ENCODE data around the gene RHOH.
A peak's percentile ranks its signal among the peaks of the same experiment; 100 is the strongest.

The RHOH gene

GRCh38 chr4:40206426-40206825 is 9.6 kb downstream of the RHOH start:
- Histone ChIP-seq H3K27me3 (ENCODE audit: insufficient read depth, low read length) (no peaks in the 10 kb centered on the region), H3K4me1 (ENCODE audit: control insufficient read depth, insufficient read depth, low read length, unreplicated experiment) (no peaks in the 10 kb centered on the region), H3K79me2 (ENCODE audit: control insufficient read depth, insufficient read depth, low read length, unreplicated experiment) (no peaks in the 10 kb centered on the region), H2AFZ (ENCODE audit: low read length, unreplicated experiment) (no peak overlapping the region), H3K27ac (ENCODE audit: low read depth, low read length) (no peak overlapping the region), H3K36me3 (ENCODE audit: insufficient read depth, low read length) (no peaks in the 10 kb centered on the region), H3K4me3 (ENCODE audit: low read depth, low read length) (no peak overlapping the region)

- H3K36me3 ChIP-seq (ENCODE audit: insufficient read depth, low read length), result no peaks in the 10 kb centered on the region
- H2AFZ ChIP-seq (ENCODE audit: low read length, unreplicated experiment), result no peak overlapping the region
- H3K4me3 ChIP-seq (ENCODE audit: low read depth, low read length), result no peak overlapping the region
- H3K4me1 ChIP-seq (ENCODE audit: control insufficient read depth, insufficient read depth, low read length, unreplicated experiment), result peaks cover 10% of the 10 kb centered on the region
- H3K27ac ChIP-seq (ENCODE audit: low read depth, low read length), result no peak overlapping the region
- no peaks in the 10 kb centered on the region for H3K79me2 ChIP-seq (ENCODE audit: control insufficient read depth, insufficient read depth, low read length, unreplicated experiment)
- H3K27me3 ChIP-seq (ENCODE audit: insufficient read depth, low read length), result no peaks in the 10 kb centered on the region
Observed at GRCh38 chr4:40209401-40209800, 12.6 kb downstream of the RHOH start.

DNA sequence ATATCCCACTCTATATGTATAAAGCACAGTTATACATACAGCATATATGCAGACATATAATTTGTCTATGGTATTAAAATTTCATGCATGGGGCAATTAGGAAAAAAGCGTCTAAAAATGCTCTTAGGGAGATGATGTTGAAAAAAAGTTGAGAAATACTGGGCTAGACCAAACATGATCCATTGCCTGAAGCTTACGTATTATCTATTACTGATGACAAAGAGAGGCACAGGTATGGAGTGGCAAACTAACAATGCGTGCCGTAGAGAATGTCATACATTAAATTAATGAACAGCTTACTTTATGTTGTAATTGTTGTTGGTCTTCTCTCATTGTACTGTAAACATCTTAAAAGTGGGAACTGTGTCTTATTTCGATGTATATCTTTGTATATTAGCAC is 13.9 kb downstream of the RHOH start:
- H3K4me3 ChIP-seq (ENCODE audit: low read depth, low read length), result no peak overlapping the region
- H2AFZ ChIP-seq (ENCODE audit: low read length, unreplicated experiment), result no peak overlapping the region
- H3K4me1 ChIP-seq (ENCODE audit: control insufficient read depth, insufficient read depth, low read length, unreplicated experiment), result peaks cover 10% of the 10 kb centered on the region
- no peaks in the 10 kb centered on the region for H3K27me3 ChIP-seq (ENCODE audit: insufficient read depth, low read length)
- H3K27ac ChIP-seq (ENCODE audit: low read depth, low read length), result no peak overlapping the region
- H3K36me3 ChIP-seq (ENCODE audit: insufficient read depth, low read length), result no peaks in the 10 kb centered on the region
- no peaks in the 10 kb centered on the region for H3K79me2 ChIP-seq (ENCODE audit: control insufficient read depth, insufficient read depth, low read length, unreplicated experiment)

- Histone ChIP-seq H3K4me3 (ENCODE audit: low read depth, low read length) (no peak overlapping the region), H3K27me3 (ENCODE audit: insufficient read depth, low read length) (no peaks in the 10 kb centered on the region), H3K79me2 (ENCODE audit: control insufficient read depth, insufficient read depth, low read length, unreplicated experiment) (no peaks in the 10 kb centered on the region), H2AFZ (ENCODE audit: low read length, unreplicated experiment) (no peak overlapping the region), H3K27ac (ENCODE audit: low read depth, low read length) (no peak overlapping the region), H3K4me1 (ENCODE audit: control insufficient read depth, insufficient read depth, low read length, unreplicated experiment) (peaks cover 10% of the 10 kb centered on the region), H3K36me3 (ENCODE audit: insufficient read depth, low read length) (no peaks in the 10 kb centered on the region)
Observed at GRCh38 chr4:40211224-40212185, 14.7 kb downstream of the RHOH start.

- Histone ChIP-seq H3K4me1 (ENCODE audit: control insufficient read depth, insufficient read depth, low read length, unreplicated experiment) (peaks cover 10% of the 10 kb centered on the region), H3K27ac (ENCODE audit: low read depth, low read length) (no peak overlapping the region), H3K4me3 (ENCODE audit: low read depth, low read length) (no peak overlapping the region), H3K79me2 (ENCODE audit: control insufficient read depth, insufficient read depth, low read length, unreplicated experiment) (no peaks in the 10 kb centered on the region), H3K27me3 (ENCODE audit: insufficient read depth, low read length) (no peaks in the 10 kb centered on the region), H2AFZ (ENCODE audit: low read length, unreplicated experiment) (peak overlapping the region; percentile 84), H3K36me3 (ENCODE audit: insufficient read depth, low read length) (no peaks in the 10 kb centered on the region)
Observed at GRCh38 chr4:40212674-40213527, 16.1 kb downstream of the RHOH start.

- Histone ChIP-seq H3K36me3 (ENCODE audit: insufficient read depth, low read length) (no peaks in the 10 kb centered on the region), H3K27me3 (ENCODE audit: insufficient read depth, low read length) (no peaks in the 10 kb centered on the region), H2AFZ (ENCODE audit: low read length, unreplicated experiment) (no peak overlapping the region), H3K4me3 (ENCODE audit: low read depth, low read length) (no peak overlapping the region), H3K4me1 (ENCODE audit: control insufficient read depth, insufficient read depth, low read length, unreplicated experiment) (peaks cover 10% of the 10 kb centered on the region), H3K27ac (ENCODE audit: low read depth, low read length) (no peak overlapping the region), H3K79me2 (ENCODE audit: control insufficient read depth, insufficient read depth, low read length, unreplicated experiment) (no peaks in the 10 kb centered on the region)
Observed at GRCh38 chr4:40214038-40214437, 17.2 kb downstream of the RHOH start.

- H3K27me3 ChIP-seq (ENCODE audit: insufficient read depth, low read length), result no peaks in the 10 kb centered on the region
- H2AFZ ChIP-seq (ENCODE audit: low read length, unreplicated experiment), result no peak overlapping the region
- peaks cover 10% of the 10 kb centered on the region for H3K4me1 ChIP-seq (ENCODE audit: control insufficient read depth, insufficient read depth, low read length, unreplicated experiment)
- no peaks in the 10 kb centered on the region for H3K79me2 ChIP-seq (ENCODE audit: control insufficient read depth, insufficient read depth, low read length, unreplicated experiment)
- H3K4me3 ChIP-seq (ENCODE audit: low read depth, low read length), result no peak overlapping the region
- H3K27ac ChIP-seq (ENCODE audit: low read depth, low read length), result no peak overlapping the region
- H3K36me3 ChIP-seq (ENCODE audit: insufficient read depth, low read length), result no peaks in the 10 kb centered on the region
Observed at GRCh38 chr4:40214661-40215418, 18.0 kb downstream of the RHOH start.

DNA sequence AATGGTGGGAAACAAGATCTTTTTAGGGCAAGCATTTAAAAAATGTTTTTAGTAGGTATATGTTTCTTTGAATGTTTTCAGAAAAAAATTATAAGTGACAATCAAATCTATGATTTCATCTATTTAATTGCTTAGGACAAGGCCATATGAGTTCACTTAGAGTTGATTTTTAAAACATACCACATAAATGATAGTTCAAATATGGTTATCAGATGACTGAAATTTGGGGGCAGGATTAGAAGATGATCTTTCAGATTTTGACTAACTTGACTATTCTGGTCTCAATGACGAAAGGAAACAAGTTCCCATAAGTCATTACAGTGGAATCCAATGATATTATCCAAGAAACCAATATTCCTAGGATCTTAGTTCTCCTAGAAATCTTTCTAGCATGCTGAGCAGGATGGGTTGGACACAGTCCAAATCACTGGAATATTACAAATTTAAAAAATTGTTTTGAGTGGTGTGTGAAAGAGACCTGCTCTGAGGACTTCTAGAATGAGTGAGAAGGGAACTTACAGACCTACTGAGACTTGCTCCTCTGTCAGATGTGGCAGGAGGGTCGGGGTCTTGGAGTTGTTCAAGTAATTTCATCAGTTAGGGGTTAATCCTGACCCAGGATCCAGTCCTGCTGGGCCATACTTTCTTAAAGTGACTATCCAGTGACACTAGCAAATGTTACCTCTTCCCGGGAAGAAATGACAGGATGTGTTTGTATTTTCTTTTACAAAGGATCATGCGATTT is 20.0 kb downstream of the RHOH start:
- H3K4me3 ChIP-seq (ENCODE audit: low read depth, low read length), result no peak overlapping the region
- no peaks in the 10 kb centered on the region for H3K79me2 ChIP-seq (ENCODE audit: control insufficient read depth, insufficient read depth, low read length, unreplicated experiment)
- no peaks in the 10 kb centered on the region for H3K36me3 ChIP-seq (ENCODE audit: insufficient read depth, low read length)
- H3K27me3 ChIP-seq (ENCODE audit: insufficient read depth, low read length), result no peaks in the 10 kb centered on the region
- H3K4me1 ChIP-seq (ENCODE audit: control insufficient read depth, insufficient read depth, low read length, unreplicated experiment), result peaks cover 10% of the 10 kb centered on the region
- no peak overlapping the region for H2AFZ ChIP-seq (ENCODE audit: low read length, unreplicated experiment)
- H3K27ac ChIP-seq (ENCODE audit: low read depth, low read length), result no peak overlapping the region

DNA sequence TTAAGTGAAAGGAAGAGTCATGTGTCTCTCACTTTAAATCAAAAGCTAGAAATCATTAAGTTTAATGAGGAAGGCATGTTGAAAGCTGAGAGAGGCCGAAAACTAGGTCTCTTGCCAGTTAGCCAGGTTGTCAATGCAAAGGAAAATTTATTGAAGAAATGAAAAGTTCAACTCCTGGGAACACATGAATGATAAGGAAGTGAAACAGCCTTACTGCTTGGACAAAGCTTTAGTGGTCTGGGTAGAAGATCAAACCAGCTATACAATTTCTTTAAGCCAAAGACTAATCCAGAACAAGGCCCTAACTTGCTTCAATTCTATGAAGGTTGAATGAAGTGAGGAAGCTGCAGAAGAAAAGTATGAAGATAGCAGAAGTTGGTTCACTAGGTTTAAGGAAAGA is 24.9 kb downstream of the RHOH start:
- no peaks in the 10 kb centered on the region for H3K36me3 ChIP-seq (ENCODE audit: insufficient read depth, low read length)
- H3K4me3 ChIP-seq (ENCODE audit: low read depth, low read length), result no peak overlapping the region
- no peak overlapping the region for H2AFZ ChIP-seq (ENCODE audit: low read length, unreplicated experiment)
- H3K4me1 ChIP-seq (ENCODE audit: control insufficient read depth, insufficient read depth, low read length, unreplicated experiment), result no peaks in the 10 kb centered on the region
- no peaks in the 10 kb centered on the region for H3K27me3 ChIP-seq (ENCODE audit: insufficient read depth, low read length)
- H3K27ac ChIP-seq (ENCODE audit: low read depth, low read length), result no peak overlapping the region
- H3K79me2 ChIP-seq (ENCODE audit: control insufficient read depth, insufficient read depth, low read length, unreplicated experiment), result no peaks in the 10 kb centered on the region

DNA sequence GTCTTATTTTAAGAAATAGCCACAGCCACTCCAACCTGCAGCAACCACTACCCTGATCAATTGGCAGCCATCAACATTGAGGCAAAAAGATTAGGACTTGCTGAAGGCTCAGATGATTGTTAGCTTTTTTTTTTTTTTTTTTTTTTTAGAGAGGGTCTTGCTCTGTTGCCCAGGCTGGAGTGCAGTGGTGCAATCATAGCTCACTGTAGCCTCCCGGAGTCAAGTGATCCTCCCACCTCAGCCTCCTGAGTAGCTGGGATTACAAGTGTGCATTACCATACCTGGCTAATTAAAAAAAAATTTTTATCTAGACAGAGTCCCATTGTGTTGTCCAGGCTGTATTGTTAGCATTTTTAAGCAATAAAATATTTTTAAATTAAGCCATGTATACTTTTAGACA is 26.5 kb downstream of the RHOH start:
- Histone ChIP-seq H2AFZ (ENCODE audit: low read length, unreplicated experiment) (no peak overlapping the region), H3K4me3 (ENCODE audit: low read depth, low read length) (no peak overlapping the region), H3K27ac (ENCODE audit: low read depth, low read length) (no peak overlapping the region), H3K4me1 (ENCODE audit: control insufficient read depth, insufficient read depth, low read length, unreplicated experiment) (no peaks in the 10 kb centered on the region), H3K36me3 (ENCODE audit: insufficient read depth, low read length) (no peaks in the 10 kb centered on the region), H3K27me3 (ENCODE audit: insufficient read depth, low read length) (no peaks in the 10 kb centered on the region), H3K79me2 (ENCODE audit: control insufficient read depth, insufficient read depth, low read length, unreplicated experiment) (no peaks in the 10 kb centered on the region)

Data from ACC112 (cell line).